Measurements from ENCODE around the gene ADIPOQ. TPM values are rescaled to one million over a fixed set of nuclear protein-coding genes. Genes with fewer than 3 reads are reported as not detected.

Gene ADIPOQ
- total and polyA plus RNA-seq, 2 of the 4 experiments (the other 2 are of a cell fraction): not detected

DNA sequence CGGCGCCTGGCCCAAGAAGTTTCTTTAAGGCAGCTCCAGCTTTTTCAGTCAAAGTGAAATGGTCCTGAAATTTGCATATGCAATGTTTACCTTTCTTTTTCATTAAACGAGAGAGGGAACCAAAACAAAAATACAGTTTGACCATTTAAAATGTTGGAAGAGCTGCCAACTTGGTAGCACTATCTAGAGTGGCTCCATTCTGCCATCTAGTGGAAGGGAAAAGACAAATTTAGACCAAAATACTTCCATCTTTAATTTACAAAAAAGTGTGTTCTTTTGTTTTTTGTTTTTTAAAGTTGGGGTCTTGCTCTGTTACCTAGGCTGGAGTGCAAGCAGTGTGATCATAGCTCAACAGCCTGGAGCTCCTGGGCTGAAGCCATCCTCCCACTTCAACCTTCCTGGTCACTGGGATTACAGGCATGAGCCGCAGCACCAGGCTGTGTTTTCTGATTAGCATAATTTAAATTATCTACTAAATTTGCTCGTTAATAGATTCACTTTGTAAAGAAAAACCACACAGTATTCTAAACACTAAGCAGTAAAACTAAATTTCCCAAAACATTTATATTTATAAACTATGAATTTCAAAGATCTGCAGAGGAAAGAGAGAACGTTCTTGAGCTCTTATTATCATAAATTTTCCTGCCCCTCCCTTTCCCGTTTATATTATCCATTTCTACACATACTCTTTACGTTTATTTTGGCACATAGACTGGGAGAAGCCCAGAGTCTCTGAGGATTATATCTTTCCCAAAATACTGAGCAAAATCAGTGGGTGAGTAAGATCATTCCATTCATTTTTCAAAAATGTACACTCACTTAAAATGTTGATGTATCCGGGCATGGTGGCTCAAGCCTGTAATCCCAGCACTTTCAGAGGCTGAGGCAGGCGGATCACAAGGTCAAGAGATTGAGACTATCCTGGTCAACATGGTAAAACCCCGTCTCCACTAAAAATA, 20.8 kb upstream of the ADIPOQ start:
- H3K36me3 ChIP-seq (ENCODE audit: control insufficient read depth, insufficient read depth, low read length): no peaks in the 10 kb centered on the region
- peak overlapping the region; percentile 98; the same call in 2 of the 3 replicates for H2BK15ac ChIP-seq (ENCODE audit: low read depth, low read length)
- peak overlapping the region; percentile 63; the same call in 1 of the 2 replicates for H2AK5ac ChIP-seq (ENCODE audit: low read depth, low read length)
- peak overlapping the region; percentile 59 to 96; a peak in 3 of 4 replicates for H4K8ac ChIP-seq (ENCODE audit: low read depth in 2 of 2, low read length in 2 of 2)
- peak; percentile 69 for ATAC-seq (ENCODE audit: low read depth)
- peak overlapping the region; percentile 95 for H2BK20ac ChIP-seq (ENCODE audit: low read depth, low read length)
- H2BK120ac ChIP-seq (ENCODE audit: low read depth, low read length): peak overlapping the region; percentile 95
- H3K9ac ChIP-seq (ENCODE audit: low read depth, low read length): peak overlapping the region; percentile 84
- H4K20me1 ChIP-seq (ENCODE audit: insufficient read depth, low read length): no peaks in the 10 kb centered on the region
- H3K9me1 ChIP-seq (ENCODE audit: insufficient read depth, low read length): no peaks in the 10 kb centered on the region; the same call in 1 of the 2 replicates
- peak overlapping the region; percentile 91 for H2BK5ac ChIP-seq (ENCODE audit: low read depth, low read length, poor library complexity, severe bottlenecking)
- peak overlapping the region; percentile 86 for H3K4ac ChIP-seq (ENCODE audit: low read depth, low read length)
- H3K27ac ChIP-seq (ENCODE audit: insufficient read depth, low read length): peak overlapping the region; percentile 98
- peak overlapping the region; percentile 95 for H3K4me2 ChIP-seq (ENCODE audit: low read depth, low read length)
- H3K79me1 ChIP-seq (ENCODE audit: low read depth in 1 of 2, low read length in 2 of 2): peaks cover 0 to 11% of the 10 kb centered on the region in 2 experiments; a peak in 2 of 4 replicates
- BruUV-seq (replicated peaks): no TSS peak
- ChIA-PET POLR2A (ENCODE audit: unreplicated experiment) (no interaction called here), CTCF (interaction anchor here (0.5 to 2.2 kb wide), 13 partner anchors 9 to 389 kb away, joined by 3 to 28 read pairs (median 4); no protein-coding TSS in a partner anchor)
- intact Hi-C loops (cut with micrococcal nuclease): loop anchor here (1.0 to 10.0 kb wide), 4 partner anchors 29 to 557 kb away; partner anchors contain the start of gene TBCCD1
- dilution Hi-C loops (cut with HindIII; ENCODE audit: low sequenced_read_pairs, unreplicated experiment): no loop called here
- peak overlapping the region; percentile 81 for H3K18ac ChIP-seq (ENCODE audit: low read depth, low read length)
- no peak overlapping the region; the same call in 1 of the 2 replicates for H3K23ac ChIP-seq (ENCODE audit: low read depth, low read length)
- peak overlapping the region; percentile 87 for H2AFZ ChIP-seq (replicated peaks; ENCODE audit: low read length, poor library complexity)
- H3K56ac ChIP-seq (ENCODE audit: extremely low read depth, insufficient read depth, low read length): peak overlapping the region; percentile 75; the same call in 1 of the 2 replicates
- H3K4me3 ChIP-seq (ENCODE audit: insufficient read depth, low read depth, low read length): peak overlapping the region; percentile 35; the same call in 1 of the 2 replicates
- TF ChIP-seq MAZ (IDR thresholded peaks at IDR 0.05; ENCODE audit: borderline replicate concordance, low read depth, low read length) (no peak), CEBPB (IDR thresholded peaks at IDR 0.05; ENCODE audit: low read depth, low read length) (no peak), FOS (IDR thresholded peaks at IDR 0.05; ENCODE audit: low read depth, low read length) (no peak), MXI1 (IDR thresholded peaks at IDR 0.05; ENCODE audit: borderline replicate concordance, low read depth, low read length) (no peak), RCOR1 (IDR thresholded peaks at IDR 0.05; ENCODE audit: insufficient replicate concordance, low read length) (no peak), POLR2A (IDR thresholded peaks at IDR 0.05; ENCODE audit: low read depth, low read length) (no peak), ELK1 (IDR thresholded peaks at IDR 0.05; ENCODE audit: borderline replicate concordance, low read depth, low read length) (no peak), CHD1 (IDR thresholded peaks at IDR 0.05; ENCODE audit: low read depth, low read length) (no peak), RAD21 (IDR thresholded peaks at IDR 0.05; ENCODE audit: low read length) (peak; percentile 73), SMC3 (IDR thresholded peaks at IDR 0.05; ENCODE audit: low read depth, low read length) (peak; percentile 54; the same call in 1 of the 2 replicates), MAFK (IDR thresholded peaks at IDR 0.05; ENCODE audit: low read depth, low read length) (no peak)
- TF ChIP-seq, protein P1, sequence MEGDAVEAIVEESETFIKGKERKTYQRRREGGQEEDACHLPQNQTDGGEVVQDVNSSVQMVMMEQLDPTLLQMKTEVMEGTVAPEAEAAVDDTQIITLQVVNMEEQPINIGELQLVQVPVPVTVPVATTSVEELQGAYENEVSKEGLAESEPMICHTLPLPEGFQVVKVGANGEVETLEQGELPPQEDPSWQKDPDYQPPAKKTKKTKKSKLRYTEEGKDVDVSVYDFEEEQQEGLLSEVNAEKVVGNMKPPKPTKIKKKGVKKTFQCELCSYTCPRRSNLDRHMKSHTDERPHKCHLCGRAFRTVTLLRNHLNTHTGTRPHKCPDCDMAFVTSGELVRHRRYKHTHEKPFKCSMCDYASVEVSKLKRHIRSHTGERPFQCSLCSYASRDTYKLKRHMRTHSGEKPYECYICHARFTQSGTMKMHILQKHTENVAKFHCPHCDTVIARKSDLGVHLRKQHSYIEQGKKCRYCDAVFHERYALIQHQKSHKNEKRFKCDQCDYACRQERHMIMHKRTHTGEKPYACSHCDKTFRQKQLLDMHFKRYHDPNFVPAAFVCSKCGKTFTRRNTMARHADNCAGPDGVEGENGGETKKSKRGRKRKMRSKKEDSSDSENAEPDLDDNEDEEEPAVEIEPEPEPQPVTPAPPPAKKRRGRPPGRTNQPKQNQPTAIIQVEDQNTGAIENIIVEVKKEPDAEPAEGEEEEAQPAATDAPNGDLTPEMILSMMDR (conservative IDR thresholded peaks at IDR 0.05; ENCODE audit: low read depth, low read length): peak; percentile 77
- peak overlapping the region; percentile 90 for H4K5ac ChIP-seq (ENCODE audit: low read depth, low read length)
- DNase-seq: peak; percentile 83
- H4K91ac ChIP-seq (ENCODE audit: insufficient read depth, low read depth, low read length): peak overlapping the region; percentile 91
- WGBS, 2 experiments (ENCODE audit: extremely low coverage in 2 of 2, insufficient read length in 1 of 2): 93% methylated on average over 2 of the region's 11 CpGs; no CpG with 5 or more reads in 1 of the 2 experiments
- in situ Hi-C loops (cut with MboI; ENCODE audit: low sequenced_read_pairs): loop anchor here (5.0 to 25.0 kb wide), 2 partner anchors 204 to 834 kb away; no protein-coding TSS in a partner anchor
- H3K14ac ChIP-seq (replicated peaks; ENCODE audit: low read depth, low read length): peak overlapping the region; percentile 75; the same call in 1 of the 2 replicates
- peaks cover 15% of the 10 kb centered on the region for H3K4me1 ChIP-seq (ENCODE audit: control insufficient read depth, insufficient read depth, low read length)
- no peaks in the 10 kb centered on the region for H3K27me3 ChIP-seq (ENCODE audit: control insufficient read depth, insufficient read depth, low read length)
- H2AK9ac ChIP-seq (replicated peaks; ENCODE audit: low read depth, low read length, poor library complexity): no peak overlapping the region
- no peaks in the 10 kb centered on the region for H3K9me3 ChIP-seq (ENCODE audit: control insufficient read depth, insufficient read depth, low read length)
